Subcutaneous adipose tissue (tissue), 4 donors: ENCODE data around the gene ACD. TPM values are rescaled to one million over a fixed set of nuclear protein-coding genes. Genes with fewer than 3 reads are reported as not detected.

Experiments used
- CTCF ChIP-seq: fragments of 450-650 bp; IDR thresholded peaks from one replicate; pipeline ENCODE4 v1.5.1; 2016; ENCODE audit warnings: low read depth, mild to moderate bottlenecking, control low read depth, antibody characterized with exemption, moderate library complexity
- total RNA-seq, 4 donors: library from RNA; depleted of rRNA; stranded (reverse); fragments of >200 nt; gene quantifications; one replicate each; pipeline ENCODE4 v1.1.0, GENCODE V29; 2016

The ACD gene
- total RNA-seq, 4 donors from 2014 or later, result 8.0 to 19.2 (median 14.9) TPM

- no peak for TF ChIP-seq CTCF
Measured at GRCh38 chr16:67663877-67664222, 3.8 kb upstream of the ACD start.

- no peak for TF ChIP-seq CTCF
Measured at GRCh38 chr16:67663151-67663876, 3.3 kb upstream of the ACD start.

- TF ChIP-seq CTCF, result no peak
Measured at GRCh38 chr16:67662653-67663010, 2.6 kb upstream of the ACD start.

- TF ChIP-seq CTCF, result no peak
Measured at GRCh38 chr16:67661886-67662652, 2.0 kb upstream of the ACD start.

- no peak for TF ChIP-seq CTCF
Measured at GRCh38 chr16:67661101-67661761, 1.2 kb upstream of the ACD start.

GRCh38 chr16:67660564-67661028 lies 536 bp upstream of the ACD start, which contains the start of gene PARD6A:
TSS of gene PARD6A (plus strand) at chr16:67660960. CDS start at chr16:67661039, 79 bp downstream.
- no peak for TF ChIP-seq CTCF
